T-cell (primary cell): ENCODE results near the gene MAN2B2. TPM values are rescaled to one million over a fixed set of nuclear protein-coding genes. Genes with fewer than 3 reads are reported as not detected.

Experiments
- ATAC-seq, 4 experiments: fragments of 200-7000 bp in 3 of 4; fragments of 150-1000 bp in 1 of 4; cut with Tn5 transposase; replicated peaks in 1 of 4; 1 replicate in 3 of 4; 2 replicates in 1 of 4; pipeline ENCODE4 v1.10.0; 2021; ENCODE audit warnings: moderate library complexity in 3 of 4, mild to moderate bottlenecking in 2 of 4, moderate number of reproducible peaks in 1 of 4
- CTCF ChIA-PET, 2 donors: fragments of 300-600 bp; sonication (Branson Sonifier 250); formaldehyde crosslinking; loops; one replicate each; lab custom pipeline; 2022; ENCODE audit warnings: antibody characterized with exemption in 2 of 2; lab: Charles Lee
- POLR2A ChIA-PET, 2 donors: fragments of 300-600 bp; sonication (Branson Sonifier 250); formaldehyde crosslinking; loops; one replicate each; lab custom pipeline; 2022; ENCODE audit warnings: antibody characterized with exemption in 2 of 2; lab: Charles Lee
- DNase-seq, 35 experiments: peaks; one replicate each; pipeline versions ENCODE4 v3.0.0 to v3.0.0-alpha.2; 2013 to 2023
- H3K27ac ChIP-seq: one replicate; pipeline ENCODE4 v1.5.1; 2013; ENCODE audit warnings: low read length
- H3K27me3 ChIP-seq, 2 experiments: replicated peaks in 1 of 2; 1 replicate in 1 of 2; 2 replicates in 1 of 2; pipeline versions ENCODE4 v1.6.1 to v1.7.0; 2013; ENCODE audit warnings: low read length in 1 of 2, mixed read lengths in 1 of 2; ENCODE audit not compliant: control insufficient read depth in 2 of 2, insufficient read depth in 2 of 2; ENCODE audit errors: extremely low read depth in 1 of 2
- H3K36me3 ChIP-seq, 2 donors: 1 replicate in 1 of 2; 2 replicates in 1 of 2; pipeline versions ENCODE4 v1.6.1 to v1.7.0; 2013; ENCODE audit warnings: low read length in 1 of 2; ENCODE audit not compliant: control insufficient read depth in 2 of 2, insufficient read depth in 1 of 2; ENCODE audit errors: extremely low read depth in 1 of 2
- H3K4me1 ChIP-seq, 2 experiments: 1 replicate in 1 of 2; 2 replicates in 1 of 2; pipeline versions ENCODE4 v1.6.1 to v1.7.0; 2013; ENCODE audit warnings: low read length in 2 of 2, mixed read lengths in 1 of 2; ENCODE audit not compliant: insufficient read depth in 2 of 2, control insufficient read depth in 1 of 2; ENCODE audit errors: extremely low read depth in 1 of 2
- H3K4me3 ChIP-seq, 2 donors: 1 replicate in 1 of 2; 2 replicates in 1 of 2; pipeline versions ENCODE4 v1.5.1 to v1.7.0; 2013; ENCODE audit warnings: mild to moderate bottlenecking in 2 of 2, low read length in 1 of 2, moderate library complexity in 1 of 2; ENCODE audit not compliant: control insufficient read depth in 1 of 2; ENCODE audit errors: extremely low read depth in 1 of 2
- H3K9me3 ChIP-seq: 2 replicates; pipeline ENCODE4 v1.7.0; 2013
- H3K27ac Mint-ChIP-seq, 2 donors: one replicate each; pipeline ENCODE4 v1.8.0; 2020 to 2021; ENCODE audit warnings: mild to moderate bottlenecking in 2 of 2, mixed read lengths in 2 of 2
- H3K27me3 Mint-ChIP-seq, 2 donors: one replicate each; pipeline ENCODE4 v1.8.0; 2021 to 2022; ENCODE audit warnings: mixed read lengths in 2 of 2
- H3K36me3 Mint-ChIP-seq: one replicate; pipeline ENCODE4 v1.8.0; 2021; ENCODE audit warnings: mixed read lengths
- H3K4me1 Mint-ChIP-seq, 3 donors: one replicate each; pipeline ENCODE4 v1.8.0; 2020 to 2022; ENCODE audit warnings: mixed read lengths in 3 of 3, mild to moderate bottlenecking in 1 of 3
- H3K4me3 Mint-ChIP-seq, 3 donors: one replicate each; pipeline ENCODE4 v1.8.0; 2020 to 2022; ENCODE audit warnings: mild to moderate bottlenecking in 3 of 3, mixed read lengths in 3 of 3, moderate library complexity in 3 of 3
- H3K9me3 Mint-ChIP-seq, 3 donors: one replicate each; pipeline ENCODE4 v1.8.0; 2020 to 2022; ENCODE audit warnings: mixed read lengths in 3 of 3
- WGBS: methylation state at CpG from one replicate; pipeline ENCODE4 v1.1.5; 2013; ENCODE audit warnings: missing lambda C conversion rate; ENCODE audit not compliant: insufficient coverage; 5-methylcytosine and 5-hydroxymethylcytosine counted together
- total RNA-seq, 35 experiments: library from RNA in 6 of 35; stranded (reverse) in 6 of 35; fragments of 120-200 nt in 1 of 35; gene quantifications; one replicate each; pipeline versions ENCODE4 v1.2.1 to v1.2.4 and lab custom pipeline; 2013 to 2026

The MAN2B2 gene
- total RNA-seq, 5 donors from 2014 or later (not counting 1 experiment from before 2014, with no cell fraction given), result 27.4 to 54.1 (median 45.8) TPM

GRCh38 chr4:6562931-6563901 is 11.8 kb upstream of the MAN2B2 start:
- WGBS, result 4% methylated on average over 113 of the region's 127 CpGs
- Histone ChIP-seq H3K4me3 (no peak overlapping the region), H3K36me3 (no peaks in the 10 kb centered on the region), H3K4me1 (peaks cover 0 to 14% of the 10 kb centered on the region in 2 experiments), H3K9me3 (no peaks in the 10 kb centered on the region), H3K27ac (no peak overlapping the region), H3K27me3 (peaks cover 2 to 80% of the 10 kb centered on the region in 2 experiments)
- Mint-ChIP-seq H3K27ac (no peak overlapping the region), H3K9me3 (no peaks in the 10 kb centered on the region), H3K4me1 (peaks cover 7 to 19% (median 12%) of the 10 kb centered on the region in 3 donors), H3K4me3 (peak overlapping the region in 1 of 3 donors; percentile 67), H3K36me3 (no peaks in the 10 kb centered on the region), H3K27me3 (peaks cover 48 to 62% of the 10 kb centered on the region in 2 donors)
- POLR2A ChIA-PET, result no interaction called here
- DNase-seq (no peak), ATAC-seq (peak in 2 of 4 experiments; percentile 12 to 50)
- CTCF ChIA-PET, result no interaction called here

GRCh38 chr4:6563935-6564645 is 10.9 kb upstream of the MAN2B2 start:
- Histone ChIP-seq H3K4me3 (peak overlapping the region in 1 of 2 donors; percentile 27), H3K4me1 (peaks cover 0 to 14% of the 10 kb centered on the region in 2 experiments), H3K27ac (no peak overlapping the region), H3K27me3 (peaks cover 2 to 73% of the 10 kb centered on the region in 2 experiments), H3K36me3 (no peaks in the 10 kb centered on the region), H3K9me3 (no peaks in the 10 kb centered on the region)
- WGBS, result 17% methylated on average over 54 of the region's 66 CpGs
- peak in 1 of 4 experiments; percentile 33 for ATAC-seq
- DNase-seq, result no peak
- POLR2A ChIA-PET, result no interaction called here
- peak overlapping the region in 1 of 3 donors; percentile 64 for H3K4me3 Mint-ChIP-seq
- CTCF ChIA-PET, result no interaction called here
- peaks cover 42 to 54% of the 10 kb centered on the region in 2 donors for H3K27me3 Mint-ChIP-seq
- H3K4me1 Mint-ChIP-seq, result peaks cover 7 to 19% (median 12%) of the 10 kb centered on the region in 3 donors
- no peak overlapping the region for H3K27ac Mint-ChIP-seq
- no peaks in the 10 kb centered on the region for H3K36me3 Mint-ChIP-seq
- no peaks in the 10 kb centered on the region for H3K9me3 Mint-ChIP-seq

- 73% methylated on average over 14 of the region's 14 CpGs for WGBS
- DNase-seq (no peak), ATAC-seq (no peak)
- Histone ChIP-seq H3K4me3 (no peak overlapping the region), H3K27me3 (peaks cover 2 to 58% of the 10 kb centered on the region in 2 experiments), H3K9me3 (no peaks in the 10 kb centered on the region), H3K36me3 (no peaks in the 10 kb centered on the region), H3K4me1 (peaks cover 0 to 14% of the 10 kb centered on the region in 2 experiments), H3K27ac (no peak overlapping the region)
- Mint-ChIP-seq H3K4me1 (peaks cover 7 to 18% (median 11%) of the 10 kb centered on the region in 3 donors), H3K36me3 (no peaks in the 10 kb centered on the region), H3K4me3 (no peak overlapping the region), H3K27me3 (peaks cover 34 to 40% of the 10 kb centered on the region in 2 donors), H3K27ac (no peak overlapping the region), H3K9me3 (no peaks in the 10 kb centered on the region)
- ChIA-PET POLR2A (no interaction called here), CTCF (no interaction called here)
Observed at GRCh38 chr4:6565691-6566390, 9.1 kb upstream of the MAN2B2 start.

- no peak overlapping the region for H3K4me3 Mint-ChIP-seq
- ATAC-seq, result no peak
- Histone ChIP-seq H3K4me1 (peaks cover 0 to 14% of the 10 kb centered on the region in 2 experiments), H3K27me3 (peaks cover 2 to 51% of the 10 kb centered on the region in 2 experiments), H3K9me3 (no peaks in the 10 kb centered on the region), H3K27ac (no peak overlapping the region), H3K36me3 (no peaks in the 10 kb centered on the region), H3K4me3 (no peak overlapping the region)
- CTCF ChIA-PET, result no interaction called here
- H3K36me3 Mint-ChIP-seq, result no peaks in the 10 kb centered on the region
- no peaks in the 10 kb centered on the region for H3K9me3 Mint-ChIP-seq
- H3K27ac Mint-ChIP-seq, result no peak overlapping the region
- 61% methylated on average over 9 of the region's 13 CpGs for WGBS
- H3K27me3 Mint-ChIP-seq, result peaks cover 26 to 34% of the 10 kb centered on the region in 2 donors
- peaks cover 4 to 12% (median 6%) of the 10 kb centered on the region in 3 donors for H3K4me1 Mint-ChIP-seq
- POLR2A ChIA-PET, result no interaction called here
- DNase-seq, result no peak
Observed at GRCh38 chr4:6566391-6567190, 8.4 kb upstream of the MAN2B2 start.

- H3K4me1 Mint-ChIP-seq, result peaks cover 0 to 9% (median 4%) of the 10 kb centered on the region in 3 donors
- WGBS, result no CpG with 5 or more reads among the region's 1 CpG
- no peak overlapping the region for H3K4me3 ChIP-seq
- no peak for DNase-seq
- peaks cover 20 to 28% of the 10 kb centered on the region in 2 donors for H3K27me3 Mint-ChIP-seq
- CTCF ChIA-PET, result no interaction called here
- no peaks in the 10 kb centered on the region for H3K36me3 Mint-ChIP-seq
- no peak overlapping the region for H3K4me3 Mint-ChIP-seq
- no peak overlapping the region for H3K27ac Mint-ChIP-seq
- peaks cover 0 to 14% of the 10 kb centered on the region in 2 experiments for H3K4me1 ChIP-seq
- POLR2A ChIA-PET, result no interaction called here
- no peak overlapping the region for H3K27ac ChIP-seq
- peaks cover 2 to 46% of the 10 kb centered on the region in 2 experiments for H3K27me3 ChIP-seq
- no peak for ATAC-seq
- H3K36me3 ChIP-seq, result no peaks in the 10 kb centered on the region
- H3K9me3 Mint-ChIP-seq, result no peaks in the 10 kb centered on the region
- no peaks in the 10 kb centered on the region for H3K9me3 ChIP-seq
Observed at GRCh38 chr4:6567218-6567617, 7.8 kb upstream of the MAN2B2 start.
